ENCODE data around the gene IGLL5. TPM values are rescaled to one million over a fixed set of nuclear protein-coding genes. Genes with fewer than 3 reads are reported as not detected.
"Not testable (repeated sequence)": the region's sequence is repeated elsewhere in the genome, so short reads cannot be mapped to it uniquely, and the experiment has no call there.

IGLL5 gene
- total RNA-seq, 1 donor from 2014 or later, result not detected

DNA sequence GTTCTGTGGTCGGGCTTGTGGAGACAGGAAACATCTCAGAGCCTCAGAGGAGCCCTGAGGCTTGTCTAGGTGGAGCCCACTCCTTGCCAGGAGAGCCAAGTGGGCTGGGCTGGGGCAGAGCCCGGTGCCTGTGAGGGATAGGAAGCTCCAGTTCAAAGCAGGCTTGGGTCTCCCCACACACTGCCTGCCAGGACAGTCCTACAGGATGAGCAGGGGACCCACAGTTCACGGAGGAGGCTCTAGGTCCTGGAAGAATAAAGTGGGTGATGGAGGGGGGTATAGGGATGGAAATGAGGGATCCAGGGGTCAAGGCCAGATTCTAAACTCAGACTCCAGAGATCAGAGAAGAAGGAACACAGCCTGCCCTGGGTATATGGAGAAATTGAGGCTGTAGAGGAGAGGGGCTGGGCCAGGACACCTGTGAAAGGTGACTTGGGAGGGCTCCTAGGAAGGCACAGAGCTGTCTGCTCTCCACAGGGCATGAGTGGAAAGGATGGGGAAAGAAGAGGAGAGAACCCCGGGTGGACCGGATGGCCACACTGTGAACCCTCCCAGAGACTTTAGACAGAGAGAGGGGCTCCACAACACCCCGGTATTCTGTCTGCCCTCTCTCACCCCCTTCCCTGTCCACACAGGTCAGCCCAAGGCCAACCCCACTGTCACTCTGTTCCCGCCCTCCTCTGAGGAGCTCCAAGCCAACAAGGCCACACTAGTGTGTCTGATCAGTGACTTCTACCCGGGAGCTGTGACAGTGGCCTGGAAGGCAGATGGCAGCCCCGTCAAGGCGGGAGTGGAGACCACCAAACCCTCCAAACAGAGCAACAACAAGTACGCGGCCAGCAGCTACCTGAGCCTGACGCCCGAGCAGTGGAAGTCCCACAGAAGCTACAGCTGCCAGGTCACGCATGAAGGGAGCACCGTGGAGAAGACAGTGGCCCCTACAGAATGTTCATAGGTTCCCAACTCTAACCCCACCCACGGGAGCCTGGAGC, 7.4 kb downstream of the IGLL5 start:
- intact Hi-C loops (cut with DNase I), result no loop called here
- no peak for DNase-seq (ENCODE audit: missing footprints)
- ATAC-seq, result no peak

DNA sequence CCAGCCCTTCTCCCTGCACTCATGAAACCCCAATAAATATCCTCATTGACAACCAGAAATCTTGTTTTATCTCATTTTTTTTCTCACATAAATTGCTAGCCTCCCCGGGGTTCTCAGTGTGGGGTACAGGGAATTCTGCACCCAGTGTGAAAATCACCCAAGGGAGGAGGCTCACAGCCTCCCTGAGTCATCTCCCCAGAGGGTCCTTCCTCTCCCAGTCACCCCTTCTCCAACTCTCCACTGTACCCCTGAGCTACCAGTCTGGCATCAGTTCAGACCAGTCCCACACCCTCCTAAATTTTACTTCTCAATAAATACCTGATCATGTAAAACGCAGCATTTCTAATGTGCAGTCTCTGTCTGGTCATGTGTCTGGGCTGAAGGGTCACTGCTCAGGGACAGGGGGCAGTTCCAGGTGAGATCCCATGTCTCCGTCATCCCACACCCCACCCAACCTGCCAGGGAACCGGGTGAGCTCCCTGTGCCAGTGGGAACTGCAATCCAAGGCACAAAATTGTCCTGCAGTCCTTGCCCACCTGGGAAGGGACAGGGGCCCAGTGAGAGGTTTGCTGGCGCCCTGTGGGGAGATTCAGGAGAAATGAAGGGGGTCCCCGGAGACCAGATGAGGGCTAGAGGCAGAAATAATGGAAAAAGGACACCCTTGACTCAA, 8.3 kb downstream of the IGLL5 start:
- intact Hi-C loops (cut with DNase I), result no loop called here
- DNase-seq (ENCODE audit: missing footprints), result no peak
- no peak for ATAC-seq

DNA sequence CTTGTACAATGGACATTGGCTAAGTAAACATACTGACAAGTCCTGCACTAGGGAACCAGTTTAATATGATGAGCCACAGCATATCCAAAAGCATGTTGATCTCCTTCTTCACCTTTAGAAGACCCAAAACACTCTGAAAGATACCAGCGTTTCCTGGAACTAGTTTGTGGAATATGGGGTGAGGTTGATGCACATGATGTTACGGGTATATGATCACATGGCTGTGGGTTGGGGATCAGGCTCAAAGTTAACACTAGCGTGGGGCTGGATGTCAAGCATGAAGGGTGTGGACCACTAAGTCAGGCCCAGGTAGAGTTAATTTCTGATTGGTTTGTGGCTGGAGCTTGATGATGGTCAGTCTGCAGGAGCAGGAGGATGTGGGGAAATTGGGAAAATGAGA, 9.0 kb downstream of the IGLL5 start:
- intact Hi-C loops (cut with DNase I), result no loop called here
- no peak for ATAC-seq
- DNase-seq (ENCODE audit: missing footprints), result no peak

DNA sequence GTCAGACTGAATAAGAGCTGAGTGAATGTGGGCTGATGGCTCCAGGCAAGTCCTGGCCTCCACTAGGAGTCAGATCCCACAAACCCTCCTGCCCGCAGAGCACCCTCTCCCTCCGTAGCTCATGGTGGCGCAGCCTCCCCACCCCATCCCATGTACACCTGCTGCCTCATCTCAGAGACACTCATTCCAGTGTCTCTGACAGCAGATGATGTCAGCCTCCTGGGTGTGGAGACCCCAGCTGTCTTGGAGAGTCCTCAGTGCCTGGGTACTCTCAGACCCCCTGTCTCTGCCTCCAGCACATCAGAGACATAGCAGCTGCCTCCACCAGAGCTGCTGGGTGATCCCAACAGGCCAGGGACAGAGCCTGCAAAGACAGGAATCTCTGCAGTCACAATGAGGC, 9.5 kb downstream of the IGLL5 start:
- DNase-seq (ENCODE audit: missing footprints) (no peak), ATAC-seq (no peak)
- intact Hi-C loops (cut with DNase I), result no loop called here

DNA sequence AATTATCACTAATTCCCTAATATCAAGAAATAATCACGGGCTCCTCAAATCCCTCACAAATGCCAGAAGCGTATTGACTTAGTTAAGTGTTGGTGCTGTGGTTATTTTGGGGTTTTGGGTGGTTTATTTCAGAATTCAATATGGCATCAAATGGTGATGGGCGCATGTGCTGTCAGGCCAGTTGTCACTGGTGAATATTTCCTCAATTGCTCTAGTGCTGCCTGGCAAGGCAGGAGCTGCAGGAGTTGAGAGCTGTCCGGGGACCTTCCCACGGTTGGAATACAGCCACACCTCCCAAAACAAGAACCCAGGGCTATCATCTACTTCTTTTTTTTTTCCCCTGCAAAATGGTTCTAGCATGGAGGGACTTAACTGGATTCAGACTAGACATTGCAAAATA, 10.3 kb downstream of the IGLL5 start:
- no peak for DNase-seq (ENCODE audit: missing footprints)
- intact Hi-C loops (cut with DNase I), result no loop called here
- ATAC-seq, result no peak

DNA sequence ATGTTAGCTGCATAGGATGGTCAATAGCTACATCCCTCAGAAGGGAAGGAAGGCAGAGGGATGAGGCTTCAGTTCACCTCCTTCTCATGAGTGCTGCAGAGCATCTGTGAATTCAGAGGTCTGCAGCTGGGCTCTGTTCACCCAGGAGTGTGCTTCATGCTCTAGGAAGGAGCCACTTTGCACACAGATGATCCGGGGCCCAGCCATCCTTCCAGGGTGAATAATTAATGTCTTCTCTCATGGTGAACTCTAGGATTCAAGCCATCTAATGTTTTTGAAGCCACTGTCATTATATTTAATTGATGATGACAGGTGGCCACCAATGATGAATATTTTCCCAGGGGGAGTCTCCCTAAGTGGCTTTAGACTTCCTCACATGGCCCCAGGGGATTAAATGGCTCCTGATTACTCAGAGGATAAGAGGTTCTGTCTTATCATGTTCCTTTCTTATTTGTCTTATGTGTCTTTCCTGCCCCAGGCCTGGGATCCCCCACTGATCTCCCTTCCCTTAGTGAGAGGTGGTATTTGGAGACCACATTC, 10.9 kb downstream of the IGLL5 start:
- intact Hi-C loops (cut with DNase I); ATAC-seq; DNase-seq (ENCODE audit: missing footprints): not testable (repeated sequence)

DNA sequence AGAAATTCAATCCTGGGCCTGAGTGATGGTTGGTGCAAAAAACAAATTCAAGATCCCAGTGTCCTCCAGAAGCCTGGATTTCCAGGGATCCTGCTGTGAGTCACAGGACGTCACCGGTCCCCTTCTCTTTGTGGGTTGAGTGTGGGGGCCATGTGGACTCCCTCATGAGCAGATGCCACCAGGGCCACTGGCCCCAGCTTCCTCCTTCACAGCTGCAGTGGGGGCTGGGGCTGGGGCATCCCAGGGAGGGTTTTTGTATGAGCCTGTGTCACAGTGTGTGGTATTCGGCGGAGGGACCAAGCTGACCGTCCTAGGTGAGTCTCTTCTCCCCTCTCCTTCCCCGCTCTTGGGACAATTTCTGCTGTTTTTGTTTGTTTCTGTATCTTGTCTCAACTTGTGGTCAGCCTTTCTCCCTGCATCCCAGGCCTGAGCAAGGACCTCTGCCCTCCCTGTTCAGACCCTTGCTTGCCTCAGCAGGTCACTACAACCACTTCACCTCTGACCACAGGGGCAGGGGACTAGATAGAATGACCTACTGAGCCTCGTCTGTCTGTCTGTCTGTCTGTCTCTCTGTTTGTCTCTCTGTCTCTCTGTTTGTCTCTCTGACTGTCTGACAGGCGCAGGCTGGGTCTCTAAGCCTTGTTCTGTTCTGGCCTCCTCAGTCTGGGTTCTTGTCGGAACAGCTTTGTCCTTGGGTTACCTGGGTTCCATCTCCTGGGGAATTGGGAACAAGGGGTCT, 11.9 kb downstream of the IGLL5 start:
- DNase-seq (ENCODE audit: missing footprints); intact Hi-C loops (cut with DNase I); ATAC-seq: not testable (repeated sequence)

DNA sequence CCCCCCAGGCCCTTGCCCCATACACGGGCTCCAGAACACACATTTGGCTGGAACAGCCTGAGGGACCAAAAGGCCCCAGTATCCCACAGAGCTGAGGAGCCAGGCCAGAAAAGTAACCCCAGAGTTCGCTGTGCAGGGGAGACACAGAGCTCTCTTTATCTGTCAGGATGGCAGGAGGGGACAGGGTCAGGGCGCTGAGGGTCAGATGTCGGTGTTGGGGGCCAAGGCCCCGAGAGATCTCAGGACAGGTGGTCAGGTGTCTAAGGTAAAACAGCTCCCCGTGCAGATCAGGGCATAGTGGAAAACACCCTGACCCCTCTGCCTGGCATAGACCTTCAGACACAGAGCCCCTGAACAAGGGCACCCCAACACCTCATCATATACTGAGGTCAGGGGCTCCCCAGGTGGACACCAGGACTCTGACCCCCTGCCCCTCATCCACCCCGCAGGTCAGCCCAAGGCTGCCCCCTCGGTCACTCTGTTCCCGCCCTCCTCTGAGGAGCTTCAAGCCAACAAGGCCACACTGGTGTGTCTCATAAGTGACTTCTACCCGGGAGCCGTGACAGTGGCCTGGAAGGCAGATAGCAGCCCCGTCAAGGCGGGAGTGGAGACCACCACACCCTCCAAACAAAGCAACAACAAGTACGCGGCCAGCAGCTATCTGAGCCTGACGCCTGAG, 13.1 kb downstream of the IGLL5 start:
- ATAC-seq; intact Hi-C loops (cut with DNase I); DNase-seq (ENCODE audit: missing footprints): not testable (repeated sequence)

DNA sequence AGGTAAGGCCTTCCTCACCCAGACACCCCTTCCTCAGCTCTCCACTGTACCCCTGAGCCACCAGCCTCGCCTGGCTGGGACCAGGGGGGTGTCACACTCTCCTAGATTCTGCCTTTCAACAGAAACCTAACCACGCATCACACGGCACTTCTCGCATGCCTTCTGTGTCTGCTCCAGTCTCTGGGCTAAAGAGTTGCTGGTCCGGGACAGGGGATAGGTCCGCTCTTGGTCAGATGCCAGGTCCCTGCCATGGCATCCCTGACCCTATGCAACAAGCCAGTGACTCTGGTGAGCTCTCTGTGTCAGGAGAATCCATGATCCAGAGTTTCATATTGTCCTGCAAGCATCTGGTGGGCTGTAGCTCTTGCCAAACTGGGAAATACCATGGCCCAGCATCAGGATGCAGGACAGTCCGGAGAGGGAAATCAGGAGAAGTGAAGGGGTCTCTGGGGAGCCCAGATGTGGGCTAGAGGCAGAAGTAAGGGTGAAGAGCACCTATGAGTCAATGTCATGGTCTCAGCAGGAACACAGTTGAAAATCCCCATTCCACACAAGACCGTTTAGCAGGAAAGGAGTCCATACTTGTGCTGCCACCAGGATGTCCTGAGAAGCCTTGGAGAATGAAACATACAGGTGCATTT, 14.1 kb downstream of the IGLL5 start:
- no peak for DNase-seq (ENCODE audit: missing footprints)
- intact Hi-C loops (cut with DNase I), result no loop called here
- no peak for ATAC-seq

DNA sequence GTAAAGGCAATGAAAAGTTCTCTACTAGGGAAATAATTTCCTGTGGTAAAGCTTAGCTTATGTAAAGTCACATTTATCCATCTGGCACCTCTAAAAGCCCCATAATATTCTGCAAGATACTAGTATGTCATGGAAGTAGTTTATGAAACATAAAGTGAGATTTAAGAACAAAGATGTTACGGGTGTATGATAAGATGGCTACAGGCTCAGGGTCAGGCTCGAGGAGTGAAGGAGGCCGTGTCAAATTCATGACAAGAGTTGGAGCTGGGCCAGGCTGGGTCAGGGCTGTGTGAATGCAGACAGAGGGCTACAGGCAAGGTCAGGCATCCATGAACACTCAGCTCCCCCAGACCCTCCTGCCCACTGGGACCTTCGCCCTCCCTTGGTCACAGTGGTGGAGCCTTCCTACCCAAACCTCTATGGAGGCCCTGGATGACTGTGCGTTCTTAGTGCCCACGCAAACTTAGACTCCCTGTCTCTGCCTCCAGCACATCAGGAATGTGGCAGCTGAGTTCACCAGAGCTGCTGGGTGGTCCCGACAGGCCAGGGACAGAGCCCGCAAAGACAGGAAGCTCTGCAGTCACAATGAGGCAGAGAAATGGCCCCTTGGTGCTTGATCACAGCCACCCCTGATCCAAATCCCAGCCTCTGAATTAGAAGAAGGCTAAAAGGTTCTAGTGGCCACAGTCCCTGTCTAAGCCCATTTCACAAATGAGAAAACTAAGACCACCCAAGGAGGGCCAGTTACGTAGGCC, 14.8 kb downstream of the IGLL5 start:
- intact Hi-C loops (cut with DNase I), result no loop called here
- ATAC-seq, result no peak
- DNase-seq (ENCODE audit: missing footprints), result no peak

DNA sequence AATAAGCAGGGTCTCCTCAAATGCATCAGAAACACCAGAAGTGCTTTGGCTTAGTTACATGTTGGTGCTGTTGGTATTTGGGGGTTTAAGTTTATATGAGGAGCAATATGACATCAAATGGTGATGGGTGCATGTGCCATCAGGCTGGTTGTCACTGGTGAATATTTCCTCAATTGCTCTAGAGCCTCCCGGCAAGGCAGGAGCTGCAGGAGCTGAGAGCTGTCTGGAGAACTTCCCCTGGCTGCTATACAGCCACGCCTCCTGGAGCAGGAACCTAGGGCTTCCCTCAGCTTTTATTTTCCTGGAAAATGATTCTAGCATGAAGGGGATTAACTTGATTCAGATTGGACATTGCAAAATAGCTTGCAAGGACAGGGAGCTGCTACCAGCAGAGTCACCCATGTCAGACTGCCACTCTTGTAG, 15.8 kb downstream of the IGLL5 start:
- ATAC-seq, result no peak
- intact Hi-C loops (cut with DNase I), result no loop called here
- DNase-seq (ENCODE audit: missing footprints), result no peak

DNA sequence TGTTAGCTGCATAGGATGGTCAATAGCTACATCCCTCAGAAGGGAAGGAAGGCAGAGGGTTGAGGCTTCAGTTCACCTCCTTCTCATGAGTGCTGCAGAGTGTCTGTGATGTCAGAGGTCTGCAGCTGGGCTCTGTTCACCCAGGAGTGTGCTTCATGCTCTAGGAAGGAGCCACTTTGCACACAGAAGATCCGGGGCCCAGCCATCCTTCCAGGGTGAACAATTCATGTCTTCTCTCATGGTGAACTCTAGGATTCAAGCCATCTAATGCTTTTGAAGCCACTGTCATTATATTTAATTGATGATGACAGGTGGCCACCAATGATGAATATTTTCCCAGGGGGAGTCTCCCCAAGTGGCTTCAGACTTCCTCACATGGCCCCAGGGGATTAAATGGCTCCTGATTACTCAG, 16.2 kb downstream of the IGLL5 start:
- intact Hi-C loops (cut with DNase I); DNase-seq (ENCODE audit: missing footprints); ATAC-seq: not testable (repeated sequence)

DNA sequence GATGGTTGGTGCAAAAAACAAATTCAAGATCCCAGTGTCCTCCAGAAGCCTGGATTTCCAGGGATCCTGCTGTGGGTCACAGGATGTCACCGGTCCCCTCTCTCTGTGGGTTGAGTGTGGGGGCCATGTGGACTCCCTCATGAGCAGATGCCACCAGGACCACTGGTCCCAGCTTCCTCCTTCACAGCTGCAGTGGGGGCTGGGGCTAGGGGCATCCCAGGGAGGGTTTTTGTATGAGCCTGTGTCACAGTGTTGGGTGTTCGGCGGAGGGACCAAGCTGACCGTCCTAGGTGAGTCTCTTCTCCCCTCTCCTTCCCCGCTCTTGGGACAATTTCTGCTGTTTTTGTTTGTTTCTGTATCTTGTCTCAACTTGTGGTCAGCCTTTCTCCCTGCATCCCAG, 17.1 kb downstream of the IGLL5 start:
- intact Hi-C loops (cut with DNase I); ATAC-seq; DNase-seq (ENCODE audit: missing footprints): not testable (repeated sequence)

DNA sequence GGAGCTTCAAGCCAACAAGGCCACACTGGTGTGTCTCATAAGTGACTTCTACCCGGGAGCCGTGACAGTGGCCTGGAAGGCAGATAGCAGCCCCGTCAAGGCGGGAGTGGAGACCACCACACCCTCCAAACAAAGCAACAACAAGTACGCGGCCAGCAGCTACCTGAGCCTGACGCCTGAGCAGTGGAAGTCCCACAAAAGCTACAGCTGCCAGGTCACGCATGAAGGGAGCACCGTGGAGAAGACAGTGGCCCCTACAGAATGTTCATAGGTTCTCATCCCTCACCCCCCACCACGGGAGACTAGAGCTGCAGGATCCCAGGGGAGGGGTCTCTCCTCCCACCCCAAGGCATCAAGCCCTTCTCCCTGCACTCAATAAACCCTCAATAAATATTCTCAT, 18.8 kb downstream of the IGLL5 start:
- DNase-seq (ENCODE audit: missing footprints); intact Hi-C loops (cut with DNase I); ATAC-seq: not testable (repeated sequence)

DNA sequence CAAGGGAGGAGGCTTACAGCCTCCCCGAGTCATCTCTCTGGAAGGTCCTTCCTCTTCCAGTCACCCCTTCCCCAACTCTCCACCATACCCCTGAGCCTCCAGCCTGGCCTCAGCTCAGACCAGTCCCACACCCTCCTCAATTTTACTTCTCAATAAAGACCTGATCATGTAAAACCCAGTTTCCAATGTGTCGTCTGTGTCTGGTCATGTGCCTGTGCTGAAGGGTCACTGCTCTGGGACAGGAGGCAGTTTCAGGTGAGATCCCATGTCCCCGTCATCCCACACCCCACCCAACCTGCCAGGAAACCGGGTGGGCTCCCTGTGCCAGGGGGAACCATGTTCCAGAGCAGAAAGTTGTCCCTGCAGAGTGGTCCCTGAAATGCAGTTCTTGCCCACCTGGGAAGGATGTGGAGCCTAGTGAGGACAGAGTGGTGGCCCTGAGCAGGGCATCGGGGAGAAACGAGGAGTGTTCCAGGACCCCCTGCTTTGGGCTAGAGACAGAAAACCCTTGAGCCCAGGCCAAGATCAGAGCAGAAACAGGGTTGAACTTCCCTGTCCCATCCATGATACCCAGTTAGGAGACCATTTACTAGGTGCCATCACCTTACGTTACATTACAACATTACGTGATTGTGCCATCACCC, 19.4 kb downstream of the IGLL5 start:
- intact Hi-C loops (cut with DNase I), result no loop called here
- DNase-seq (ENCODE audit: missing footprints), result no peak
- no peak for ATAC-seq

DNA sequence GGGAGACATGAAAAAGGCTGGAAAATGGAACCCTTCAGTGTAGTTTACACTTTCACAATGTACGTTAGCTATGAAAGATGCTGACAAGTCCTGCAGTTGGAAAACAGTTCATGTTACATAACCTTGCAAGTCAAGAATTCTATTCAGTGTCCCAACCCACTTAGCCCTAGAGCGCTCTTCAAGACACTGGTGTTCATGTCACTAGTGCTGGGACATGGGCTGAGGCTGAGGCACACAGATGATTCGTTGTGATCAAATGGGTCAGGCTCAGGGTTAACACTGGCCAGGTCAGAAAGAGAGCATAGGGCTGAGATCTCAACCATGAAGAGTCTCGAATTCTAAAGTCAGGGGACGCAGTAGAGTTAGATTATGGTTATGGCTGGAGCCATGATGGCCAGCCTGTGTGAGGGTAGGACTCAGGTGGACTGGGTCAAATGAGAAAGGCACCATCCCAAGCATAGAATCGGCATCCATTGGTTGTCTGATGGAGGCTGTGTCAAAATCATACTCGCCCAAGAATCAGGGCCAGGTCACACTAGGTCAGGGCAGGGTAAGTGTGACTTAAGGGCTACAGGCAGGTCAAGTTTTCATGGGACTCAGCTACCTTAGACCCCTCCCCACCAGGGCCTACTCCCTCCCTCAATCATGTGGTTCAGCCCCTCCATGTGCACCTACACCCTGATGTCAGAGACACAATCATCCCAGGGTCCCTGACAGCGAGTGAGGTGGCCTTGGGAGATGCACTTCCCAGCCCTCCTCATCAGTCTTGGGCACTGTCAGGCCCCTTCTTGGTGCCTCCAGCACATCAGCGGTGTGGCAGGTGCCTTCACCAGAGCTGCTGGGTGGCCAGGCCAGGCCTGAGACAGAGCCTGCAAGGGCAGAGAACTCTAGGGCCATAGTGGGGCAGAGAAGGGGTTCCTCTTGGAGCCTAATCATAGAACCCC, 20.2 kb downstream of the IGLL5 start:
- intact Hi-C loops (cut with DNase I), result no loop called here
- DNase-seq (ENCODE audit: missing footprints), result no peak
- ATAC-seq, result no peak

Data from Right ventricle myocardium inferior (tissue), 1 donor.